GM12891 (cell line): ENCODE data around the gene TTC7B.

Source experiments
- POLR2A ChIP-seq: IDR thresholded peaks from 2 replicates; pipeline ENCODE4 v1.6.1; 2011; ENCODE audit warnings: low read depth, low read length, control low read depth
- POLR2AphosphoS5 ChIP-seq: IDR thresholded peaks from 2 replicates; pipeline ENCODE4 v1.6.1; 2011; ENCODE audit warnings: low read depth, low read length, control low read depth
- POU2F2 ChIP-seq: IDR thresholded peaks from 2 replicates; pipeline ENCODE4 v1.6.1; 2011; ENCODE audit warnings: low read depth, mild to moderate bottlenecking, control low read depth, low read length, moderate library complexity
- SPI1 ChIP-seq: IDR thresholded peaks from 2 replicates; pipeline ENCODE4 v1.6.1; 2011; ENCODE audit warnings: low read depth, low read length, control low read depth
- TAF1 ChIP-seq: IDR thresholded peaks from 2 replicates; pipeline ENCODE4 v1.6.1; 2011; ENCODE audit warnings: low read depth, low read length, control low read depth

DNA sequence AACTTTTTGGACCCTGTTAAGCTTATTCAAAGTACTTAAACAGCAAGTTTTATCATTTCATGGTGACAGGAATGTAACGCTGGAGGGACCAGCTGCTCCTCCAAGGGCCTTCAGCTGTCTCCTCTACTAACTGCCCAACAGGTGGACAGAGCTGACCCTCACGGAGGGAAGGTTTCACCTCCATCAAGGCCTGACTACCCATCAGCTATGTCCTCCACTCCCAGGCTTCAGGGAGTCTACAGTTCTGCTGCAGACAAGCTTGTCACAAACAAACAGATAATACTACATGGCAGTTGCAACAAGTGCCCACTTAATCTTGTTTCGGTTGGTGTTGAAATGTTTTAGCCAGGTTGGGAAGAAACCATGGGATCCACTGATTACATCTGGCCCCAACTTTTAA, 175.1 kb downstream of the TTC7B start:
- TF ChIP-seq POLR2AphosphoS5 = no peak
- TF ChIP-seq POLR2A = no peak
- no peak for TF ChIP-seq TAF1
- no peak for TF ChIP-seq SPI1
- TF ChIP-seq POU2F2 = no peak
